COR-L47 (cell line): ENCODE data around the gene BRWD1.

Source experiments
- DNase-seq: peaks from one replicate; lab custom pipeline; 2025; lab: John Stamatoyannopoulos, UW

The BRWD1 gene

DNA sequence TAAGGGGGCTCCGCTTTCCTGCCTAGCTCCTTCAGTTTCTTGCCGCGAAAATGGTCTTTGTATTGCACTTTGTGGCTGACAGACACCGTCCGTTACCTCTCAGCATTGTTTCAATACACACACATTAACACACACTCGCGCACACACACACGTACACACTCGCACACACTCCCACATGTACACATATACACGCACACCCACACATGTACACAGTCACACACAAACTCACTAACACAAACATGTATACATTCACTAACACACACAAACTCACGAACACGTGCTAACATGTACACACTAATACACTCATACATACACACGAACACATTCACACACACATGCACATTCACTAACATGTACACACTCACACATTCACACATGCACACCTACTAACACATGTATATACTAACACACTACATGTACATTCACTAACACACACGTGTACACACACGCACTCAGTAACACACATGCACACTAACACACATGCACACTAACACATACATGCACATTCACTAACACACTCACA, 179.1 kb downstream of the BRWD1 start:
- no peak for DNase-seq
